GM18951 (cell line): ENCODE measurements around the gene MLST8.
"Not testable (repeated sequence)": the region's sequence is repeated elsewhere in the genome, so short reads cannot be mapped to it uniquely, and the experiment has no call there.

Experiments used
- POLR2A ChIP-seq: IDR thresholded peaks from 4 replicates; pipeline ENCODE4 v1.6.1; 2011; ENCODE audit warnings: mild to moderate bottlenecking; ENCODE audit not compliant: insufficient read length, insufficient read depth; ENCODE audit errors: extremely low read depth
- in situ Hi-C: fragments of 300-500 bp; cut with MboI; formaldehyde crosslinking; loops from one replicate; pipeline ENCODE4 v1.12.0; 2022; ENCODE audit warnings: low sequenced_read_pairs, mixed read lengths, inconsistent platforms; ENCODE audit not compliant: unreplicated experiment

MLST8 gene

GRCh38 chr16:2236337-2237101 is 31.3 kb downstream of the MLST8 start, which contains the start of gene DNASE1L2:
TSS of gene DNASE1L2 (plus strand) at chr16:2236444. CDS start at chr16:2236817, 373 bp downstream.
- in situ Hi-C loops: no loop called here
- no peak for TF ChIP-seq POLR2A

GRCh38 chr16:2237102-2237482 is 31.8 kb downstream of the MLST8 start:
- in situ Hi-C loops: no loop called here
- no peak for TF ChIP-seq POLR2A

DNA sequence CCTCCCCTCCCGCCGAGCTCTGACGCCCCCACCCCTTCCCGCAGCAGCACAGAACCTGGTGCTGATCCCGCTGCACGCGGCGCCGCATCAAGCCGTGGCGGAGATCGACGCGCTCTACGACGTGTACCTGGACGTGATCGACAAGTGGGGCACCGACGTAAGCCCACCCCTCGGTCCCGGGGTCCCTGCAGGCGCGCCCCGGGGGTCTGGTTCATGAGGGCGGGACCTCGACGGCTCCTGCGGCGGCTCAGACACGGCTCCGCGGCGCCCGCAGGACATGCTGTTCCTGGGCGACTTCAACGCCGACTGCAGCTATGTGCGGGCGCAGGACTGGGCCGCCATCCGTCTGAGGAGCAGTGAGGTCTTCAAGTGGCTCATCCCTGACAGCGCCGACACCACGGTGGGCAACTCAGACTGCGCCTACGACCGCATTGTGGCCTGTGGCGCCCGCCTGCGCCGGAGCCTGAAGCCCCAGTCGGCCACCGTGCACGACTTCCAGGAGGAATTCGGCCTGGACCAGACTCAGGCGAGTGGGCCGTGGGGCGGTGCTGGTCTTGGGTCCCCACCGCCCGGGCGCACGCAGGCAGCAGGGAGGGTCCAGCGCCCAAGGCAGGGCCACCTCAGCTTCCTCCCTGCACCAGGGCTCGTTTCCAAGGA is 32.4 kb downstream of the MLST8 start:
- in situ Hi-C loops: no loop called here

GRCh38 chr16:2238150-2238837 is 33.0 kb downstream of the MLST8 start:
- in situ Hi-C loops: no loop called here
- TF ChIP-seq POLR2A: peak; percentile 23

More for the DNA sequence above, 32.4 kb downstream of the MLST8 start:
- TF ChIP-seq POLR2A: no peak

DNA sequence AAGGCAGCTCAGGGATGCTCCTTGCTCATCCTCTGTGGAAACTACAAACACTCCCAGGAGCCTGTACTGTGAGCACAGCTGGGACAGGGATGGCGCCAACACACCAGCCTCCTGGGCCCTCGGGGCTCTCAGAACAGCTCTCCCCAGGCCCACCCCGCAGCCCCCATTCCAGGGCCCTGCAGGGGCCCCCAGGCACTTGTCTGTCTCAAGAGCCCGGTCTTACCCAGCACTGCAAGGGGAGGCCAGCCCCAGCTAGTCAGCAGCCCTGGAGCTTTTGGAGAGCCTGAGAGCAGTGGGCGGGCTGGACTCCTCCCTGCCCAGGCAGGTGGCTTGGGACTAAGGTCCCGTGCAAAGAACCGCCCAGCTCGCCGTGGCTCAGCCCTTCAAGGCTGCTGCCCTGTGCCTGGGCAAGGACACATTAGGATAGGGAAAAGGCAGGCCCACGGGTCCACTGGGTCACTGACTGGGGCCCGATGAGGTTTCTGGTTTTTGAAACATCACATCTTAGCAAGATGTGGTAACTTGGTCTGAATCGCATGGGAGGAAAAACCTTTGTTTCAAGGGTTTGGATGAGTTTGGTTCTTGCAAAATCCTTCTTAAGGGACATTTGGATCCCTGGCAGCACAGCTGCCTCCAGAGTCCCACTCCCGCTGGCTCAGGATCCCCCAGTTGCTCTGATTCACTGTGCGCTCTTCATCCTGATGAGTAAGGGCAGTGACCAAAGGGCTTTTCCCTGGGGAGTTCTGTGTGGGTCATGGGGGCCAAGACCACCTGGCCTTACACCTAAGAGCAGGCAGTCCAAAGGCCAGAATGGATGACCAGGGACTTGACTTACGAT is 33.8 kb downstream of the MLST8 start:
- TF ChIP-seq POLR2A: no peak
- in situ Hi-C loops: no loop called here

DNA sequence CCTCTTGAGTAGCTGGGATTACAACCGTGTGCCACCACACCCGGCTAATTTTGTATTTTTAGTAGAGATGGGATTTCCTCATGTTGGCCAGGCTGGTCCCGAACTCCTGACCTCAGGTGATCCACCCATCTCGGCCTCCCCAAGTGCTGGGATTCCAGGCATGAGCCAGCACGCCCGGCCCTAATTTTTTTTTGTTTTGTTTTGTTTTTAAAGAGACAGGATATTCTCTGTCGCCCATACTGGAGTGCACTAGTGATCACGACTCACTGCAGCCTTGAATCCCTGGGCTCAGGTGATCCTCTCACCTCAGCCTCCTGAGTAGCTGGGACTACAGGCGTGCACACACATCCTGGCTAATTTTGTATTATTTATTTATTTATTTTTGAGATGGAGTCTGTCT is 35.1 kb downstream of the MLST8 start:
- in situ Hi-C loops: not testable (repeated sequence)

DNA sequence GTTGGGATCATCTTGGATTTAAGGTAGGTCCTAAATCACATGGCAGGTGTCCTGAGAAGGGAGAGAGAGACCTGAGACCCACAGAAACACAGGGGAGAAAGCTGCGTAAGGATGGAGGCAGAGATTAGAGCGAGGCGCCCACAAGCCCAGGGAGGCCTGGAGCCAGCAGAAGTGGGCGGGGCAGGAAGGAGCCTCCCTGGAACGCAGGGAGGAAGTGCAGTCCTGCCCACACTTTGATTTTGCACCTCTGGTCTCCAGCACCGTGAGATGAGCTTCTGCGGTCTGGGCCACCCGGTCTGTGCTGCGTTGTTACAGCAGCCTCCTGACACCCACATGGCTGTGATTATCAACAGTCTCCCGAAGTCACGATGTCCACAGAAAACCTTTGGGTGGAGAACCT is 37.3 kb downstream of the MLST8 start:
- in situ Hi-C loops: no loop called here
- no peak for TF ChIP-seq POLR2A

DNA sequence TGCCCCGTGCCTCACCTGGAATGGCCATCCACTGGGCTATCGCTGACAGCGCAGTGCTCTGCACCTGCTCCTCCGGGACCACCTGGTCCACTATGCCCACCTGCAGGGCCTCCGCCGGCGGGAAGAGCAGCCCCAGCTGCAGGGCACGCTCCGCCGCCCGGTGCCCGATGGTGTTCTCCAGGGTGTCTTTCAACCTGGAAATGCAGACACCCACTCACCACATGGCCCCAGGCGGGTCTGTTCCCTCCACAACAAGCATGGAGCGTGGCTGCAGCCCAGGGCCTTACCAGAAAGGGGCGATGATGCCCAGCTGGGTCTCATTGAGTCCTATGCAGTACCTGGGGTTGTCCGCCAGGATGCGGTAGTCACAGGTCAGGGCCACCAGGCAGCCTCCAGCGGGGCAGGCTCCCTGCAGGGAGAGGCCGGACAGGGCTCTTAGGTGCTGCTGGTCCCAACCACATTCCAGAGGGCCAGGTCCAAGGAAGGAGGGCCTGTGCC is 37.8 kb downstream of the MLST8 start:
- TF ChIP-seq POLR2A: no peak
- in situ Hi-C loops: no loop called here

DNA sequence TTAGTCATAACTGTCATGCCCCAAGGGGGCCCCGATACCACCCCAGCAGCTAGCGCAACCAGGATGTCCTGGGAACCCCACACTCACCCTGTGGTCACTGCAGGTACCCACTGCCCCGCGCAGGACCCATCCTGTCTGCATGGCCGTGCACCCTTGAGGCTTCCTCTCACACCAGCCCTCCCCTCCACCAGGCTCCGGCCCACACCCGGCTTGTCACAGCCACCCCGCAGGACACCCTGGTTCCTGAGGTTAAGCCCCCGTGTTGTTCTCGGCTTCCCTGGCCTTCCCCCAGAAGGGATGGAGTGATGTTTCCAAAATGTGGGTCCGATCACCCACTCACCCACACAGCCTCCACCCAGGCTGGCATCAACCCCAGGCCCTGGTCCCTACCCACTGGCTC is 38.5 kb downstream of the MLST8 start:
- no peak for TF ChIP-seq POLR2A
- in situ Hi-C loops: no loop called here

- in situ Hi-C loops: no loop called here
- no peak for TF ChIP-seq POLR2A
These were observed 39.0 kb downstream of the MLST8 start for GRCh38 chr16:2244301-2244700.

DNA sequence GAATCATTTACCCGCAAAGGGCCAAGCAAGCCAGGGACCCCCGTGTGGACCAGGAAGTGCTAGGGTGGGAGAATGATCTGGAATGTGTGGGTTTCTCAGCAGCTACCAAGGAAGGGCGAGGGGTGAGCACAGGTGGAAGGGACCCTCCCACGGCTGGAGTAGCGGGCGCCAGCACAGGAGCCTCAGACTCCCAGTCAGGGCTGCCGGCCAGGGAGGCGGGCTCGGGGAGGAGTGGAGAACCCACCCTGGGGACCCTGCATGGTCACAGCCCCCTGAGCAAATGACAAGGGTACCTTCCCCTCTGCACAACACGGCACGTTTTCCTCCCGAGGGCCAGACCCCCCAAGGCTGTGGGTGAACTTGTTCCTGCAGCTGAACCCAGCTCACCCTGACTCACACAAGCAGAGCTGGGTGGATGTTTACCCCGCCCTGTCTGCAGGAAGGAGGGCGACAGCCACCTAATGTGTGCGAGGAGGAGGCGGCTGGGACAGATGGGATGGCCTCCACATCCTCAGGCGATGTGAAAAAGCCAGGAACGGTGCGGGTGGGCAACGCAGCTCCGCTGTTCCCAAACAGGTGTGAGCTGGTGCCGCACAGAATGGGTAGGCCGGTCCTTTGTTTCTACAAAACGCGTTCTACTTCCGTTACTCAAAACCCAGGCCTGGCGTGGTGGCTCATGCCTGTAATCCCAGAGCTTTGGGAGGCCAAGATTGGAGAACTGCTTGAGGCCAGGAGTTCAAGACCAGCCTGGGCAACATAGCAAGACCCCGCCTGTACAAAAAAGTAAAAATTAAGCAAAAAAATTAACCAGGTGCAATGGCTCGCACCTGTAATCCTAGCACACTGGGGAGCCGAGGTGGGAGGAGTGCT is 39.9 kb downstream of the MLST8 start:
- TF ChIP-seq POLR2A: no peak
- in situ Hi-C loops: no loop called here

DNA sequence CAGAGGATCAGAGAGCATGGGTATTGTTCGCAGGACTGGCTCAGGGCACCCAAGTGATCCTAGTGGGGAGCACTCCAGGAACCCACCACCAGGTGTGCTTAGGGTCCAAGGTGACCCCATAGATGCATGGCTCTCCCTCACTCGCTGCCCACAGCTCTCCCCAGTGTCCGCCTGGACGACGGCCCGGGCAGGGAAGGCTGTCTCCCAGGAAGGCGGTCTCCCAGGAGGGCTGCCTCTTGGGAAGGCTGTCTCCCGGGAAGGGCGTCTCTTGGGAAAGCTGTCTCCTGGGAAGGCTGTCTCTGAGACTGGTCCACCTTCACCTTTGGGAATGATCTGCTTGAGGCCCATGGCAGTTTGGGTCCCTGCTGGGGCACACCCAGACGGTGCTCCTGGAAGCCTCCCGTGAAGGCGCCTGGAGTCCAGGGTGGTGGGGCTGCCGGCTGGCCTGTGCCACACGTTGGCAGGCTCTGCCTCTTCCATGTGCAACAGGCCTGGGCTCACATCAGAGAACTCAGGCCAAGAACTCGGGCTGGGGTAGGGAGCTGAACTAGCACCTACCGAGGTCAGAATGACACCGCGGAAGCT is 41.1 kb downstream of the MLST8 start:
- in situ Hi-C loops: no loop called here
- TF ChIP-seq POLR2A: no peak
